ENCODE data around the gene ABCE1.

DNA sequence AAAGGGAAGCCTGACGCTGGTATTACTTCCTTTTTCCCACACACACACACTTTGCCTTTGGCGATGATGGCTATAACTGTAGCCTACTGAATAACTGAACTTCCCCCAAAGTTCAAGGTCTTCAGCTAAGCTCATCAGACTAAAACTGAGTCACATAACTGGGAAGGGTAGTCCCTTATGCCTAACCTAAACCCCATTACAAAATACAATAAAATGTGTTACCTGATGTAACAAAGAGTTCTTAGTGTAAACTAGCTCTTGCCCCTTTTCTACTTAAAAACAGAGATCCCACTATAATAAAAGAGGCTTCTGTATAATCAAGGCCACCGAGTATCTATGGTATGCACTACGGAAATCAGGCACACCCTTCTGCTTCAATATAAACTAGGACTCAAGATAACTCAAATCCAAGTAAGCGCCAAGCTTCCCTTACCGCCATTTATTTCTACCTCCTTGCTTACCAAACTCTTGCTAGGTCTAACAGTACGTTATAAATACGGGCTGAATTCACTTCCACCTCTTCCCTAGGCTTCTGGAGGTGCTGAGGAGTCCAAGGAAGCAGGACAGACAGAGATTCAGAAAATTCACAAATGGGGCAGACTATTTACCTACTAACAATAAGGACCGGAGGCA is 79.9 kb downstream of the ABCE1 start:
- TF ChIP-seq CTCF (IDR thresholded peaks at IDR 0.05) (no peak), POLR2A (IDR thresholded peaks at IDR 0.05) (no peak)

Measured in heart left ventricle (tissue), 13 donors.